HL-60 (cell line): ENCODE results near the gene SMARCAD1.

Source experiments
- DNase-seq, 2 experiments: peaks; one replicate each; pipeline ENCODE4 v3.0.0-alpha.2; 2010 to 2020; ENCODE audit warnings: low read depth in 1 of 2, low spot score in 1 of 2
- H3K27ac ChIP-seq: fragments of 250-450 bp; sonication (Bioruptor Pico); replicated peaks from 2 replicates; pipeline ENCODE4 v1.5.1; 2020; ENCODE audit warnings: mild to moderate bottlenecking, moderate library complexity
- H3K27me3 ChIP-seq: fragments of 250-450 bp; sonication (Bioruptor Pico); 2 replicates; pipeline ENCODE4 v1.5.1; 2021; ENCODE audit warnings: mild to moderate bottlenecking, moderate library complexity; ENCODE audit not compliant: insufficient read depth, poor library complexity, severe bottlenecking
- H3K4me3 ChIP-seq: replicated peaks from 2 replicates; pipeline ENCODE4 v1.5.1; 2011; ENCODE audit warnings: mild to moderate bottlenecking, control low read depth, low read length; ENCODE audit not compliant: insufficient read depth
- CTCF ChIP-seq: IDR thresholded peaks from one replicate; pipeline ENCODE4 v1.5.1; 2011; ENCODE audit warnings: low read length, control low read depth, inconsistent platforms; ENCODE audit not compliant: insufficient read depth
- GABPA ChIP-seq: IDR thresholded peaks from 2 replicates; pipeline ENCODE4 v1.6.1; 2012; ENCODE audit warnings: low read depth
- POLR2AphosphoS5 ChIP-seq: IDR thresholded peaks from 2 replicates; pipeline ENCODE4 v1.6.1; 2012; ENCODE audit warnings: low read depth
- REST ChIP-seq: IDR thresholded peaks from 2 replicates; pipeline ENCODE4 v1.6.1; 2012; ENCODE audit warnings: low read depth; ENCODE audit not compliant: insufficient replicate concordance
- SPI1 ChIP-seq: IDR thresholded peaks from 2 replicates; pipeline ENCODE4 v1.6.1; 2012; ENCODE audit warnings: low read depth, mild to moderate bottlenecking, borderline replicate concordance

The SMARCAD1 gene

GRCh38 chr4:94160774-94161173 is 46.9 kb upstream of the SMARCAD1 start:
- TF ChIP-seq GABPA (no peak), CTCF (no peak), SPI1 (no peak), REST (no peak), POLR2AphosphoS5 (no peak)
- no peak for DNase-seq
- no peaks in the 10 kb centered on the region for H3K27me3 ChIP-seq
- H3K4me3 ChIP-seq: no peak overlapping the region
- no peak overlapping the region for H3K27ac ChIP-seq

GRCh38 chr4:94165256-94165655 is 42.4 kb upstream of the SMARCAD1 start:
- Histone ChIP-seq H3K4me3 (no peak overlapping the region), H3K27ac (no peak overlapping the region), H3K27me3 (no peaks in the 10 kb centered on the region)
- no peak for DNase-seq
- TF ChIP-seq REST: no peak
- no peak for TF ChIP-seq CTCF
- no peak for TF ChIP-seq GABPA
- no peak for TF ChIP-seq SPI1
- no peak for TF ChIP-seq POLR2AphosphoS5

- Histone ChIP-seq H3K27me3 (no peaks in the 10 kb centered on the region), H3K4me3 (no peak overlapping the region), H3K27ac (no peak overlapping the region)
- no peak for TF ChIP-seq REST
- no peak for TF ChIP-seq CTCF
- no peak for TF ChIP-seq SPI1
- TF ChIP-seq GABPA: no peak
- TF ChIP-seq POLR2AphosphoS5: no peak
- DNase-seq: no peak
These were observed 39.3 kb upstream of the SMARCAD1 start for GRCh38 chr4:94168321-94168720.
